ENCODE results near the gene ADAMTS15.
A peak's percentile ranks its signal among the peaks of the same experiment; 100 is the strongest.

The ADAMTS15 gene

GRCh38 chr11:130439160-130439519, 9.3 kb upstream of the ADAMTS15 start:
- TF ChIP-seq CTCF (IDR thresholded peaks at IDR 0.05; ENCODE audit: low read depth, low read length, missing control alignments) = no peak
- in situ Hi-C loops (cut with HindIII; ENCODE audit: low sequenced_read_pairs) = loop anchor here (5.0 kb wide), 1 partner anchor 423 kb away; no protein-coding TSS in a partner anchor
- no peak overlapping the region for H3K4me3 ChIP-seq (ENCODE audit: low read depth, low read length)
- DNase-seq (ENCODE audit: low read depth) = no peak

GRCh38 chr11:130439876-130440275, 8.6 kb upstream of the ADAMTS15 start:
- DNase-seq (ENCODE audit: low read depth) = no peak
- H3K4me3 ChIP-seq (ENCODE audit: low read depth, low read length) = no peak overlapping the region
- in situ Hi-C loops (cut with HindIII; ENCODE audit: low sequenced_read_pairs) = loop anchor here (5.0 kb wide), 1 partner anchor 422 kb away; no protein-coding TSS in a partner anchor
- TF ChIP-seq CTCF (IDR thresholded peaks at IDR 0.05; ENCODE audit: low read depth, low read length, missing control alignments) = no peak

- in situ Hi-C loops (cut with HindIII; ENCODE audit: low sequenced_read_pairs) = no loop called here
- no peak for DNase-seq (ENCODE audit: low read depth)
- no peak for TF ChIP-seq CTCF (IDR thresholded peaks at IDR 0.05; ENCODE audit: low read depth, low read length, missing control alignments)
- no peak overlapping the region for H3K4me3 ChIP-seq (ENCODE audit: low read depth, low read length)
Measured at GRCh38 chr11:130441719-130442118, 6.7 kb upstream of the ADAMTS15 start.

- DNase-seq (ENCODE audit: low read depth) = no peak
- in situ Hi-C loops (cut with HindIII; ENCODE audit: low sequenced_read_pairs) = no loop called here
- no peak overlapping the region for H3K4me3 ChIP-seq (ENCODE audit: low read depth, low read length)
- TF ChIP-seq CTCF (IDR thresholded peaks at IDR 0.05; ENCODE audit: low read depth, low read length, missing control alignments) = no peak
Measured at GRCh38 chr11:130442737-130443136, 5.7 kb upstream of the ADAMTS15 start.

- H3K4me3 ChIP-seq (ENCODE audit: low read depth, low read length) = no peak overlapping the region
- TF ChIP-seq CTCF (IDR thresholded peaks at IDR 0.05; ENCODE audit: low read depth, low read length, missing control alignments) = no peak
- DNase-seq (ENCODE audit: low read depth) = no peak
- in situ Hi-C loops (cut with HindIII; ENCODE audit: low sequenced_read_pairs) = no loop called here
Measured at GRCh38 chr11:130445788-130446187, 2.7 kb upstream of the ADAMTS15 start.

- peak overlapping the region; percentile 72 for H3K4me3 ChIP-seq (ENCODE audit: low read depth, low read length)
- no peak for DNase-seq (ENCODE audit: low read depth)
- TF ChIP-seq CTCF (IDR thresholded peaks at IDR 0.05; ENCODE audit: low read depth, low read length, missing control alignments) = no peak
- in situ Hi-C loops (cut with HindIII; ENCODE audit: low sequenced_read_pairs) = no loop called here
Measured at GRCh38 chr11:130448039-130448415, 418 bp upstream of the ADAMTS15 start.
